Activated T-cell treated with anti-CD3 and anti-CD28 coated beads for 4 hours (primary cell): Measurements from ENCODE around the gene PSMC5.

ENCODE experiments used
- DNase-seq: peaks from one replicate; pipeline ENCODE4 v3.0.0-alpha.2; 2020

The PSMC5 gene

GRCh38 chr17:63821804-63822203, 5.4 kb upstream of the PSMC5 start:
- no peak for DNase-seq

- no peak for DNase-seq
These were observed 4.7 kb upstream of the PSMC5 start for GRCh38 chr17:63822537-63822936.

- DNase-seq = no peak
These were observed 3.4 kb upstream of the PSMC5 start for GRCh38 chr17:63823659-63824331.

GRCh38 chr17:63824362-63824761, 2.9 kb upstream of the PSMC5 start:
- no peak for DNase-seq

- DNase-seq = no peak
These were observed 696 bp upstream of the PSMC5 start for GRCh38 chr17:63826468-63827001.

GRCh38 chr17:63827801-63828221, 580 bp downstream of the PSMC5 start:
- no peak for DNase-seq

GRCh38 chr17:63828936-63829335, 1.7 kb downstream of the PSMC5 start:
- DNase-seq = no peak

- DNase-seq = no peak
These were observed 3.0 kb downstream of the PSMC5 start for GRCh38 chr17:63830278-63830677.

GRCh38 chr17:63830904-63831491, 3.8 kb downstream of the PSMC5 start:
- DNase-seq = no peak

GRCh38 chr17:63831505-63831904, 4.3 kb downstream of the PSMC5 start:
- DNase-seq = no peak

- DNase-seq = no peak
These were observed 4.8 kb downstream of the PSMC5 start for GRCh38 chr17:63832014-63832413.

GRCh38 chr17:63832455-63832854, 5.2 kb downstream of the PSMC5 start:
- DNase-seq = no peak

- DNase-seq = no peak
These were observed 6.0 kb downstream of the PSMC5 start for GRCh38 chr17:63833026-63833740.

- DNase-seq = no peak
These were observed 6.6 kb downstream of the PSMC5 start for GRCh38 chr17:63833741-63834373.

- no peak for DNase-seq
These were observed 7.4 kb downstream of the PSMC5 start for GRCh38 chr17:63834431-63835166.

- no peak for DNase-seq
These were observed 8.0 kb downstream of the PSMC5 start for GRCh38 chr17:63835167-63835720.

- no peak for DNase-seq
These were observed 9.6 kb downstream of the PSMC5 start for GRCh38 chr17:63836811-63837210.

GRCh38 chr17:63837480-63837879, 10.2 kb downstream of the PSMC5 start:
- DNase-seq = no peak

GRCh38 chr17:63837962-63838600, 10.8 kb downstream of the PSMC5 start:
- no peak for DNase-seq

GRCh38 chr17:63838631-63839171, 11.5 kb downstream of the PSMC5 start:
- no peak for DNase-seq

GRCh38 chr17:63840591-63841349, 13.5 kb downstream of the PSMC5 start:
- DNase-seq = no peak
